KMS-11 (cell line): ENCODE measurements around the gene C3orf22.

ENCODE experiments used
- H2AFZ ChIP-seq: fragments of 200-600 bp; sonication (generic); 2 replicates; pipeline ENCODE4 v1.6.1; 2016; ENCODE audit warnings: antibody characterized with exemption, mixed run types, low read depth
- H3K27ac ChIP-seq: fragments of 200-600 bp; sonication (generic); 2 replicates; pipeline ENCODE4 v1.6.1; 2016; ENCODE audit warnings: mild to moderate bottlenecking, mixed run types
- H3K27me3 ChIP-seq: fragments of 200-600 bp; sonication (generic); 2 replicates; pipeline ENCODE4 v1.6.1; 2017; ENCODE audit warnings: mild to moderate bottlenecking, low read depth, mixed run types, moderate library complexity; ENCODE audit not compliant: insufficient read depth
- H3K36me3 ChIP-seq: fragments of 200-600 bp; sonication (generic); 2 replicates; pipeline ENCODE4 v1.6.1; 2017; ENCODE audit warnings: mild to moderate bottlenecking, mixed run types; ENCODE audit not compliant: insufficient read depth
- H3K4me1 ChIP-seq: fragments of 200-600 bp; sonication (generic); 2 replicates; pipeline ENCODE4 v1.6.1; 2016; ENCODE audit warnings: mild to moderate bottlenecking, low read depth, mixed run types; ENCODE audit not compliant: poor library complexity, severe bottlenecking
- H3K4me2 ChIP-seq: fragments of 200-600 bp; sonication (generic); 2 replicates; pipeline ENCODE4 v1.7.0; 2016; ENCODE audit warnings: mild to moderate bottlenecking, mixed run types
- H3K4me3 ChIP-seq: fragments of 200-600 bp; sonication (generic); IDR thresholded peaks from 2 replicates; pipeline ENCODE4 v1.6.1; 2017; ENCODE audit warnings: low read depth, low read length, mixed read lengths; ENCODE audit not compliant: insufficient read depth
- H3K79me2 ChIP-seq: fragments of 200-600 bp; sonication (generic); 2 replicates; pipeline ENCODE4 v1.6.1; 2016; ENCODE audit warnings: low read depth, mixed run types; ENCODE audit not compliant: insufficient read depth
- H3K9ac ChIP-seq: fragments of 200-600 bp; sonication (generic); 2 replicates; pipeline ENCODE4 v1.6.1; 2016; ENCODE audit warnings: mild to moderate bottlenecking, mixed run types
- H4K20me1 ChIP-seq: fragments of 200-600 bp; sonication (generic); 2 replicates; pipeline ENCODE4 v1.6.1; 2016; ENCODE audit warnings: mild to moderate bottlenecking, mixed run types; ENCODE audit not compliant: insufficient read depth
- CTCF ChIP-seq: fragments of 200-600 bp; sonication (generic); conservative IDR thresholded peaks from 2 replicates; pipeline ENCODE4 v1.6.1; 2017; ENCODE audit warnings: low read depth, mild to moderate bottlenecking, antibody characterized with exemption, low read length, moderate library complexity, mixed read lengths

The C3orf22 gene

DNA sequence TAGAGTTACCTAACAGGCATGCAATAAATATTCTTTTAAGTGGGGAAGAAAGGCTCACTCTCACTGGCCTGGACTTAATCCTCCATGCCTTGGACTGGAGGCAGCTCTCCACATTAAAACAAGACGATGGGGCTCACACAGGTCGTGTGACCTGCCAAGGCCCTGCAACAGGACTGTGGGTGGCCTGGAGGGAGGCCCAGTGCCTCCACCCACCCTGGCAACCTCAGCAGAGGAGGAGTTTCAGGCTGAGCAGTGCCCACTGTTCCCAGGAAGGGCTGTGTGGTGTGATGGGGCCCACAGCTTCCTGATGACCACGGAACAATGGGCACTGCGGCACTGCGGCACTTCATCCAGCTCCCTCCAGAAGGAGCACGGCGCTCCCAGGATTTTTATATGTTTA is 46.7 kb downstream of the C3orf22 start:
- Histone ChIP-seq H4K20me1 (no peaks in the 10 kb centered on the region), H3K27ac (no peak overlapping the region), H2AFZ (no peak overlapping the region), H3K27me3 (no peaks in the 10 kb centered on the region), H3K9ac (no peak overlapping the region), H3K4me3 (no peak overlapping the region), H3K36me3 (no peaks in the 10 kb centered on the region), H3K4me1 (no peaks in the 10 kb centered on the region), H3K4me2 (no peak overlapping the region), H3K79me2 (no peaks in the 10 kb centered on the region)
- TF ChIP-seq CTCF, result no peak

- H3K4me2 ChIP-seq, result no peak overlapping the region
- H3K27ac ChIP-seq, result no peak overlapping the region
- no peaks in the 10 kb centered on the region for H3K79me2 ChIP-seq
- no peak overlapping the region for H3K4me3 ChIP-seq
- no peaks in the 10 kb centered on the region for H4K20me1 ChIP-seq
- no peaks in the 10 kb centered on the region for H3K27me3 ChIP-seq
- no peaks in the 10 kb centered on the region for H3K36me3 ChIP-seq
- H3K9ac ChIP-seq, result no peak overlapping the region
- no peak overlapping the region for H2AFZ ChIP-seq
- no peaks in the 10 kb centered on the region for H3K4me1 ChIP-seq
- no peak for TF ChIP-seq CTCF
Observed at GRCh38 chr3:126511291-126511690, 47.4 kb downstream of the C3orf22 start.

GRCh38 chr3:126510308-126510910 is 48.3 kb downstream of the C3orf22 start:
- H3K27me3 ChIP-seq, result no peaks in the 10 kb centered on the region
- H2AFZ ChIP-seq, result no peak overlapping the region
- no peaks in the 10 kb centered on the region for H3K4me1 ChIP-seq
- no peaks in the 10 kb centered on the region for H3K36me3 ChIP-seq
- TF ChIP-seq CTCF, result no peak
- no peak overlapping the region for H3K4me3 ChIP-seq
- H4K20me1 ChIP-seq, result no peaks in the 10 kb centered on the region
- H3K79me2 ChIP-seq, result no peaks in the 10 kb centered on the region
- no peak overlapping the region for H3K9ac ChIP-seq
- no peak overlapping the region for H3K27ac ChIP-seq
- H3K4me2 ChIP-seq, result no peak overlapping the region

GRCh38 chr3:126509597-126510307 is 49.0 kb downstream of the C3orf22 start:
- Histone ChIP-seq H3K79me2 (no peaks in the 10 kb centered on the region), H4K20me1 (no peaks in the 10 kb centered on the region), H3K4me2 (no peak overlapping the region), H3K27ac (no peak overlapping the region), H3K36me3 (no peaks in the 10 kb centered on the region), H3K4me3 (no peak overlapping the region), H3K9ac (no peak overlapping the region), H2AFZ (no peak overlapping the region), H3K4me1 (no peaks in the 10 kb centered on the region), H3K27me3 (no peaks in the 10 kb centered on the region)
- TF ChIP-seq CTCF, result no peak
